H1 (cell line): ENCODE data around the gene EPHB1. TPM values are rescaled to one million over a fixed set of nuclear protein-coding genes. Genes with fewer than 3 reads are reported as not detected.

Experiments used
- CTCF ChIA-PET: fragments of 300-600 bp; sonication (Branson Sonifier 250); formaldehyde crosslinking; loops from one replicate; lab custom pipeline; 2021; ENCODE audit not compliant: partially characterized antibody; lab: Charles Lee
- POLR2A ChIA-PET: fragments of 300-600 bp; sonication (Branson Sonifier 250); formaldehyde crosslinking; loops from one replicate; lab custom pipeline; 2021; ENCODE audit warnings: inconsistent platforms; ENCODE audit not compliant: partially characterized antibody; lab: Charles Lee
- DNase-seq, 2 experiments: peaks; one replicate each; pipeline versions ENCODE4 v3.0.0 to v3.0.0-alpha.2; 2010 to 2022; ENCODE audit warnings: low spot score in 2 of 2, low read depth in 1 of 2, mixed read lengths in 1 of 2
- FAIRE-seq: peaks from 2 replicates; lab custom pipeline; 2011; peaks lifted over from hg19 to GRCh38; lab: Jason Lieb, UNC
- H2AFZ ChIP-seq: 2 replicates; pipeline ENCODE4 v1.8.1; 2012; ENCODE audit warnings: low read length, inconsistent platforms
- H2AK5ac ChIP-seq: 2 replicates; pipeline ENCODE4 v1.6.1; 2013; ENCODE audit warnings: low read depth, low read length
- H2BK120ac ChIP-seq: replicated peaks from 2 replicates; pipeline ENCODE3; 2013; ENCODE audit warnings: low read depth, low read length, inconsistent platforms
- H2BK12ac ChIP-seq: 2 replicates; pipeline ENCODE4 v1.6.1; 2013; ENCODE audit warnings: low read depth, low read length
- H2BK15ac ChIP-seq: 2 replicates; pipeline ENCODE4 v1.6.1; 2013; ENCODE audit warnings: low read length
- H2BK20ac ChIP-seq: 2 replicates; pipeline ENCODE4 v1.6.1; 2013; ENCODE audit warnings: low read length
- H2BK5ac ChIP-seq: 2 replicates; pipeline ENCODE4 v1.6.1; 2013; ENCODE audit warnings: low read depth, low read length
- H3K14ac ChIP-seq: 2 replicates; pipeline ENCODE4 v1.6.1; 2013; ENCODE audit warnings: inconsistent platforms; ENCODE audit not compliant: insufficient read length
- H3K18ac ChIP-seq: 2 replicates; pipeline ENCODE4 v1.6.1; 2013; ENCODE audit warnings: low read length; ENCODE audit errors: extremely low read depth
- H3K23ac ChIP-seq: 2 replicates; pipeline ENCODE4 v1.6.1; 2013; ENCODE audit warnings: inconsistent platforms; ENCODE audit not compliant: insufficient read length
- H3K23me2 ChIP-seq: 2 replicates; pipeline ENCODE4 v1.6.1; 2013; ENCODE audit warnings: low read depth, low read length
- H3K27ac ChIP-seq: 2 replicates; pipeline ENCODE4 v1.6.1; 2011; ENCODE audit warnings: low read depth, low read length, inconsistent platforms
- H3K27me3 ChIP-seq, 4 experiments: replicated peaks in 1 of 4; 1 replicate in 1 of 4; 2 replicates in 3 of 4; pipeline versions ENCODE4 v1.6.1 to v1.8.1; 2011 to 2013; ENCODE audit warnings: low read length in 3 of 4, mild to moderate bottlenecking in 3 of 4, inconsistent platforms in 2 of 4, mixed read lengths in 2 of 4, moderate library complexity in 1 of 4; ENCODE audit not compliant: control insufficient read depth in 3 of 4, insufficient read depth in 3 of 4; ENCODE audit errors: extremely low read depth in 1 of 4
- H3K36me3 ChIP-seq, 4 experiments: 2 replicates each; pipeline versions ENCODE4 v1.6.1 to v1.8.1; 2011 to 2013; ENCODE audit warnings: mild to moderate bottlenecking in 4 of 4, low read length in 3 of 4, moderate library complexity in 2 of 4, control low read depth in 1 of 4, inconsistent platforms in 1 of 4; ENCODE audit not compliant: insufficient read depth in 4 of 4, control insufficient read depth in 2 of 4
- H3K4ac ChIP-seq: replicated peaks from 2 replicates; pipeline ENCODE3; 2013; ENCODE audit warnings: low read length, low read depth, mixed read lengths, inconsistent platforms; ENCODE audit not compliant: insufficient read length
- H3K4me1 ChIP-seq, 4 experiments: replicated peaks in 1 of 4; 1 replicate in 1 of 4; 2 replicates in 3 of 4; pipeline versions ENCODE4 v1.6.1 to v1.8.1; 2011 to 2013; ENCODE audit warnings: low read length in 3 of 4, inconsistent platforms in 2 of 4, mixed read lengths in 1 of 4; ENCODE audit not compliant: insufficient read depth in 4 of 4, control insufficient read depth in 3 of 4
- H3K4me2 ChIP-seq, 2 experiments: 2 replicates each; pipeline versions ENCODE4 v1.6.1 to v1.8.1; 2011 to 2013; ENCODE audit warnings: low read depth in 2 of 2, low read length in 2 of 2, control low read depth in 1 of 2, inconsistent platforms in 1 of 2, mild to moderate bottlenecking in 1 of 2; ENCODE audit not compliant: insufficient read depth in 1 of 2
- H3K4me3 ChIP-seq, 4 experiments: fragments of 200-600, 300-600 bp in 1 of 4; sonication (generic), shearing (Covaris generic), sonication (Bioruptor Twin) in 1 of 4; 2 replicates each; pipeline versions ENCODE4 v1.5.1 to v1.8.1; 2011 to 2016; ENCODE audit warnings: low read length in 4 of 4, low read depth in 3 of 4, control low read depth in 2 of 4, inconsistent platforms in 2 of 4, mild to moderate bottlenecking in 2 of 4, mixed read lengths in 1 of 4, moderate library complexity in 1 of 4; ENCODE audit not compliant: insufficient read depth in 2 of 4; ENCODE audit errors: extremely low read depth in 1 of 4
- H3K56ac ChIP-seq: replicated peaks from 2 replicates; pipeline ENCODE3; 2013; ENCODE audit warnings: low read depth, mild to moderate bottlenecking, mixed read lengths, low read length, inconsistent platforms; ENCODE audit not compliant: insufficient read length
- H3K79me1 ChIP-seq: 2 replicates; pipeline ENCODE4 v1.6.1; 2013; ENCODE audit warnings: low read depth, low read length, control low read depth
- H3K79me2 ChIP-seq, 2 experiments: 2 replicates each; pipeline versions ENCODE4 v1.6.1 to v1.8.1; 2012 to 2013; ENCODE audit warnings: low read length in 2 of 2, mild to moderate bottlenecking in 2 of 2, inconsistent platforms in 1 of 2; ENCODE audit not compliant: insufficient read depth in 2 of 2, control insufficient read depth in 1 of 2
- H3K9ac ChIP-seq, 4 experiments: replicated peaks in 1 of 4; 1 replicate in 1 of 4; 2 replicates in 3 of 4; pipeline versions ENCODE4 v1.6.1 to v1.8.1; 2011 to 2013; ENCODE audit warnings: low read depth in 3 of 4, low read length in 3 of 4, control low read depth in 2 of 4, mild to moderate bottlenecking in 2 of 4, moderate library complexity in 2 of 4, inconsistent platforms in 1 of 4; ENCODE audit errors: extremely low read depth in 1 of 4
- H3K9me3 ChIP-seq, 2 experiments: 2 replicates each; pipeline versions ENCODE4 v1.6.1 to v1.8.1; 2012 to 2013; ENCODE audit warnings: mild to moderate bottlenecking in 2 of 2, moderate library complexity in 2 of 2, control low read depth in 1 of 2, inconsistent platforms in 1 of 2, low read depth in 1 of 2, low read length in 1 of 2, mixed read lengths in 1 of 2; ENCODE audit not compliant: insufficient read depth in 2 of 2
- H4K20me1 ChIP-seq, 2 experiments: replicated peaks in 1 of 2; 2 replicates each; pipeline versions ENCODE3 to v1.8.1; 2011 to 2013; ENCODE audit warnings: inconsistent platforms in 2 of 2, low read length in 2 of 2, mild to moderate bottlenecking in 1 of 2; ENCODE audit not compliant: insufficient read depth in 2 of 2, control insufficient read depth in 1 of 2
- H4K5ac ChIP-seq: 2 replicates; pipeline ENCODE4 v1.6.1; 2013; ENCODE audit warnings: low read length, low read depth, mixed read lengths, inconsistent platforms; ENCODE audit not compliant: insufficient read length
- H4K8ac ChIP-seq: 2 replicates; pipeline ENCODE4 v1.8.0; 2013; ENCODE audit warnings: mild to moderate bottlenecking, moderate library complexity, low read length, inconsistent platforms; ENCODE audit not compliant: insufficient read depth; ENCODE audit errors: extremely low read depth
- H4K91ac ChIP-seq: replicated peaks from 2 replicates; pipeline ENCODE3; 2013; ENCODE audit warnings: low read length, mixed read lengths, inconsistent platforms; ENCODE audit not compliant: insufficient read length
- RXRA ChIP-seq: IDR thresholded peaks from 2 replicates; pipeline ENCODE4 v1.6.1; 2011; ENCODE audit warnings: low read depth, mild to moderate bottlenecking, low read length, moderate library complexity; ENCODE audit not compliant: insufficient read depth
- WGBS, 2 experiments: shearing (Covaris generic) in 1 of 2; methylation state at CpG; one replicate each; pipeline versions ENCODE4 v1.1.6 to v1.1.7; 2013 to 2015; ENCODE audit warnings: low lambda C conversion rate in 2 of 2, mixed read lengths in 2 of 2, inconsistent platforms in 1 of 2, low coverage in 1 of 2, missing lambda C conversion rate in 1 of 2; ENCODE audit not compliant: insufficient replicate concordance in 2 of 2, insufficient coverage in 1 of 2, insufficient read length in 1 of 2; ENCODE audit errors: extremely low coverage in 1 of 2, missing lambda C conversion rate in 1 of 2; 5-methylcytosine and 5-hydroxymethylcytosine counted together
- polyA plus RNA-seq, 7 experiments: library from polyadenylated mRNA; depleted of rRNA in 3 of 7; stranded (reverse) in 5 of 7; unstranded in 2 of 7; fragments of >200 nt in 5 of 7; fragments of 200-250 nt in 2 of 7; gene quantifications; 1 replicate in 5 of 7; 2 replicates in 1 of 7; 4 replicates in 1 of 7; pipeline versions ENCODE4 v1.2.1 to v1.2.3, GENCODE V29; 2011 to 2013; ENCODE audit warnings: missing spikeins in 2 of 7, mixed read lengths in 2 of 7
- total RNA-seq: library from RNA; stranded (reverse); fragmentation: NEBNext Ultra II Directional; extraction: Animal tissue kit (Norgen Biotek cat#: 25700); gene quantifications from 2 replicates; pipeline ENCODE4 v1.2.1, GENCODE V29; 2021
- TF ChIP-seq, protein P1 (sequence below): IDR thresholded peaks from 2 replicates; pipeline ENCODE4 v1.6.1; 2012; ENCODE audit warnings: inconsistent platforms

EPHB1 gene
- total and polyA plus RNA-seq, 2 of the 8 experiments (the other 6 are each of a cell fraction or from before 2014, with no cell fraction given) = 3.5 to 5.9 TPM

DNA sequence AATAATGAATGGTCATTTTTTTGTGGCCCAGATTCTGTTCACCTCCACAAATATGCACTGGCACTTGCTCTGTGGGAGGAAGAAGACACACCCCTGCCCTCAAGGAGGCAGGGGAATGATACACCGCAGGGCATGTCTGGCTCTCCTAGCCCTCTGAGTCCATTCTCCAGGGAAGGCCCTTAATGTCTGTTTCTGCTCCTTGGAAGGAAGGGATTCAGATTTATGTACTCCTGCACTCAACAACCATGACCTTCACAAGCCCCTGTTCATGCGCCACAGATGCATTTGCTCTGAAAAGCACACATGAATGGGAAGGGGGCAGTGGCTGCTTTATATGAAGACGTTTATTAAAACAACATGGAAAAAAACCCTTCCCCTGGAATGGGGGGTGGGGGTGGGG, 333.8 kb downstream of the EPHB1 start:
- Histone ChIP-seq H3K79me1 (no peaks in the 10 kb centered on the region), H4K8ac (no peak overlapping the region), H3K14ac (no peak overlapping the region), H3K79me2 (no peaks in the 10 kb centered on the region), H4K91ac (no peak overlapping the region), H2BK120ac (no peak overlapping the region), H2AK5ac (no peak overlapping the region), H3K56ac (no peak overlapping the region), H4K20me1 (no peaks in the 10 kb centered on the region), H3K18ac (no peak overlapping the region), H4K5ac (no peak overlapping the region), H2BK15ac (no peak overlapping the region), H3K27me3 (no peaks in the 10 kb centered on the region; a peak in 1 of 7 replicates), H3K36me3 (no peaks in the 10 kb centered on the region), H3K9ac (no peak overlapping the region), H3K9me3 (no peaks in the 10 kb centered on the region), H3K4me2 (no peak overlapping the region), H3K4ac (no peak overlapping the region), H2BK12ac (no peak overlapping the region), H3K4me3 (no peak overlapping the region), H2BK5ac (no peak overlapping the region), H2BK20ac (no peak overlapping the region), H2AFZ (no peak overlapping the region), H3K4me1 (no peaks in the 10 kb centered on the region), H3K27ac (no peak overlapping the region), H3K23me2 (no peaks in the 10 kb centered on the region), H3K23ac (no peak overlapping the region)
- FAIRE-seq (no peak), DNase-seq (no peak)
- TF ChIP-seq RXRA = no peak
- TF ChIP-seq, protein P1, sequence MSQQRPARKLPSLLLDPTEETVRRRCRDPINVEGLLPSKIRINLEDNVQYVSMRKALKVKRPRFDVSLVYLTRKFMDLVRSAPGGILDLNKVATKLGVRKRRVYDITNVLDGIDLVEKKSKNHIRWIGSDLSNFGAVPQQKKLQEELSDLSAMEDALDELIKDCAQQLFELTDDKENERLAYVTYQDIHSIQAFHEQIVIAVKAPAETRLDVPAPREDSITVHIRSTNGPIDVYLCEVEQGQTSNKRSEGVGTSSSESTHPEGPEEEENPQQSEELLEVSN = no peak
- WGBS, 2 experiments = 91% methylated on average over 3 of the region's 3 CpGs; no CpG with 5 or more reads in 1 of the 2 experiments
- ChIA-PET POLR2A (no interaction called here), CTCF (interaction anchor here (0.9 kb wide), 1 partner anchor 20 kb away, joined by 3 read pairs; no protein-coding TSS in a partner anchor)
